T-helper 9 cell (primary cell): ENCODE results near the gene AOAH.
"Not testable (repeated sequence)": the region's sequence is repeated elsewhere in the genome, so short reads cannot be mapped to it uniquely, and the experiment has no call there.

Source experiments
- DNase-seq: peaks from one replicate; pipeline ENCODE4 v3.0.0-alpha.2; 2020

Gene AOAH

GRCh38 chr7:36504216-36504615 lies 220.1 kb downstream of the AOAH start:
- DNase-seq: not testable (repeated sequence)

DNA sequence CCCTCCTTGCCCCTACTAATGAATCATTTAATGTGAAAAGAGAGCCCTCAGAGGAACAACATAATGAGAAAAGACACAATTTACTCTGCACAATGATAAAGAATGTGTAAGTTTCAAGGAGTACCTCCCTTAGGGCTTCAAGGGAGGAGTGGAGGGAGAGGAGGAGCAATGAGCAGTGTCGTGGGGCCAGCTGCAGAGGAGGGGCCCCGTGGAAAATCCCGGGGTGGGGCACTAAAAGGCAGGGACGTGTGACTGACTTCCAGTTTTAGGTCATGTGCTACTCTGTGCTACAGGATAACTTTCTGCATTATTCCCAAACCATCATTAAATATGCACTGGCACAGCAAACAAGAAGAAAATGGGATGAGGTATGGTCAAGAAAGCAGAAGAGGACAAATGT lies 226.5 kb downstream of the AOAH start:
- no peak for DNase-seq

GRCh38 chr7:36497176-36497575 lies 227.1 kb downstream of the AOAH start:
- DNase-seq: not testable (repeated sequence)

DNA sequence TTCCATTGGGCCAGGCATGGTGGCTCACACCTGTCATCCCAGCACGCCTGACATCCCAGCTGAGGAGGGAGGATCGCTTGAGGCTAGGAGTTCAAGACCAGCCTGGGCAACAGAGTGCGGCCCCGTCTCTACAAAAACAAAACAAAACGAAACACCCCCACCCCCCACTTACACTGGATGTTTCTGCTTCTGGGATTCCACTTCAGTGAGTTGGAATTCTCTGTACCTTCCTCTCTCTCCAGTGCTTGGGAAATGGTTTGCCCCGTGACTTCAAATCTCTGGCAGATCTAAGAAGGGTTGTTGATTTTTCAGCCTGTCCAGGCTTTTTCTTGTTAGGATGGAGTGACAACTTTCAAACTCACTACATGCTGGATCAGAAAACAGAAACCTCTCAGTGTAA lies 227.7 kb downstream of the AOAH start:
- no peak for DNase-seq

DNA sequence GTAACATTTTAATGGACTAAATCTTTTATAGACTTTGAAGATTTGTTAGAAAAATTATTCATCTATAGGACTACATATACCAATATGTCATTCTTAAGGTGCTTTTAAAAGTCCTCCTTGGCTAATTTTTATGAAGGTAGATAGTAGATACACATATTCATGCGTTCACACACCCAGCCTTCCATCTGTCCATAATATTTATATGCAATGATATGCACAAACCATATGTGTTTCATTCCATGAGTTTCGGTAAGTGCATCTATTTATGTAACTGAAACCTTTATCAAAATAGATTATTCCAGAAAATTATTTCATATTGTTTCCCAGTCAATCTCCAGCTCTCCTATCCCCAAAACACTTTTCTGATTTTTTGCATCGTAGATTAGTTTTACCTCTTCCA lies 233.0 kb downstream of the AOAH start:
- DNase-seq: no peak

- no peak for DNase-seq
These were observed 233.9 kb downstream of the AOAH start for GRCh38 chr7:36490419-36490830.

- not testable (repeated sequence) for DNase-seq
These were observed 235.6 kb downstream of the AOAH start for GRCh38 chr7:36488672-36489071.

- no peak for DNase-seq
These were observed 236.4 kb downstream of the AOAH start for GRCh38 chr7:36487756-36488336.

- DNase-seq: no peak
These were observed 238.0 kb downstream of the AOAH start for GRCh38 chr7:36486336-36486735.

DNA sequence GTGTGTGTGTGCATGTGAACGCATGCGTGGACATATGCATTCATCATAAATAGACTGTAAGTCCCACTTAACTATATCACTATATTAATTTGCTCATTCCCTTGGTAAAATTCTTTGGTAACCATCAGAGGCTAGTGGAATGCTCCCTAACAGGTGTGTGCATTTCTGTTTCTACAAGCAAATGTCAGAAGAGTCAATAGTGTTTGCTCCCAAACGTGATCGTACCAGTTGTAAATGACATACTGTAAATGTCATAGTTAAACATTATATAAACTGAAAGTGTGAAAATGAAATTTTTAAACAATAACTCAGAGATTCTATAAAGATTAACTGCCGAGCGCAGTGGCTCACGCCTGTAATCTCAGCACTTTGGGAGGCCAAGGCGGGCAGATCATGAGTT lies 240.0 kb downstream of the AOAH start:
- no peak for DNase-seq

DNA sequence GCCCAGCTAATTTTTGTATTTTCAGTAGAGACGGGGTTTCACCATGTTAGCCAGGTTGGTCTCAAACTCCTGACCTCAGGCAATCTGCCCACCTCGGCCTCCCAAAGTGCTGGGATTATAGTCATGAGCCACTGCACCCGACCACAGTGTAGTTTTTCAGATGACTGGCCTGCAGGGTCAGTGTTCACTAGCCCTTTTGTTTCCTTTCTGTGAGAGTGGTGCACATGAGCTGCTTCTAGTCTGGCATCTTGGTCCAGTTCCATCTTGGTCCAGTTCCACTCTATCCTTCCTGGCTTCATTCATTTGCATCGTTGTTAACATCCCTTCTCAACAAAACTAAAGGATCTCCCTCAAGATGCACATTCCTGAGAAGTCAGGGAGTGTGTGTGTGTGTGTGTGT lies 240.4 kb downstream of the AOAH start:
- not testable (repeated sequence) for DNase-seq

DNA sequence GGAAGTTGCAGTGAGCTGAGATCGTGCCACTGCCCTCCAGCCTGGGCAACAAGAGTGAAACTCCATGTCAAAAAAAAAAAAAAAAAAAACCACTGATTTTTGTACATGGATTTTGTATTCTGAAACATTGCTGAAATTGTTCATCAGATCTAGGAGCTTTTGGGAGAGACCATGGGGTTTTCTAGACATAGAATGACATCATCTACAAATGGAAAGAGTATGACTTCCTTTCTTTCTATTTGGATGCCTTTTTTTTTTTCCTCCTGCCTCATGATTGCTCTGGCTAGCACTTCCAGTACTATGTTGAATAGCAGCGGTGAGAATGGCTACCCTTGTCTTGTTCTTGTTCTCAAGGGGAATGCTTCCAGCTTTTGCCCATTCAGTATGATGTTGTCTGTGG lies 245.5 kb downstream of the AOAH start:
- no peak for DNase-seq

DNA sequence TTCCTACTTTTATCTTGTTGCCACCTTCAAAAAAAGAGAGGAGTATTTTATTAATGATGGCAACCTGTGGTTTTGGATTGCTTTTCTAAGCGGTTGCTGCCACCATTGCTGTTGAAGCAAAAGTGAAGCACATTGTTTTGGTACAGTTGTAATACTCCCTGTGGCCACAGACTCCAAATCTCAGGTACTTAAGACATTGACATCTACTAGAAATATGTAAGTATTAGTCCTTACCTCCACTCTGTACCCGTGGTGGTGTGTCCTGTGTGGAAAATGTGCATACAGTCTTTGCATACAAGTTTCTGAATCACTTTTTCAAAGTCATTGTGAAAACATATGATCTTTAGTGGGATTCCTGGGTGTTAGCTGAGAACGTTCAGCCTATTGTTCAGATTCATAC lies 248.9 kb downstream of the AOAH start:
- no peak for DNase-seq

DNA sequence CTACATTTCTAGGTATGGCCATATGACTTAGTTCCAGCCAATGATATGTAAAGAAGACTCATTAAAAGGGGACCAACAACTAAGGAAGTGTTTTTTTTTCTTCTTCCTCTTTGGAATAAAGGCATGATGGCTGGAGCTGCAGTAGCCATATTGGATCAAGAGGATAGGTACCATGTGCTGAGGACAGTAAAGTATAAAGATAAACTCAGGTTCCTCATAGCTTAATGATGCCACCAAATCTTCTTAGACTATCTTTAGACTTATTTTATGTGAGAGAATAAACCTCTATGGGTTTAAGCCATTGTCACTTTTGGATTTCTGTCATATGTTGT lies 249.3 kb downstream of the AOAH start:
- no peak for DNase-seq

GRCh38 chr7:36474283-36475010 lies 249.8 kb downstream of the AOAH start:
- DNase-seq: no peak

DNA sequence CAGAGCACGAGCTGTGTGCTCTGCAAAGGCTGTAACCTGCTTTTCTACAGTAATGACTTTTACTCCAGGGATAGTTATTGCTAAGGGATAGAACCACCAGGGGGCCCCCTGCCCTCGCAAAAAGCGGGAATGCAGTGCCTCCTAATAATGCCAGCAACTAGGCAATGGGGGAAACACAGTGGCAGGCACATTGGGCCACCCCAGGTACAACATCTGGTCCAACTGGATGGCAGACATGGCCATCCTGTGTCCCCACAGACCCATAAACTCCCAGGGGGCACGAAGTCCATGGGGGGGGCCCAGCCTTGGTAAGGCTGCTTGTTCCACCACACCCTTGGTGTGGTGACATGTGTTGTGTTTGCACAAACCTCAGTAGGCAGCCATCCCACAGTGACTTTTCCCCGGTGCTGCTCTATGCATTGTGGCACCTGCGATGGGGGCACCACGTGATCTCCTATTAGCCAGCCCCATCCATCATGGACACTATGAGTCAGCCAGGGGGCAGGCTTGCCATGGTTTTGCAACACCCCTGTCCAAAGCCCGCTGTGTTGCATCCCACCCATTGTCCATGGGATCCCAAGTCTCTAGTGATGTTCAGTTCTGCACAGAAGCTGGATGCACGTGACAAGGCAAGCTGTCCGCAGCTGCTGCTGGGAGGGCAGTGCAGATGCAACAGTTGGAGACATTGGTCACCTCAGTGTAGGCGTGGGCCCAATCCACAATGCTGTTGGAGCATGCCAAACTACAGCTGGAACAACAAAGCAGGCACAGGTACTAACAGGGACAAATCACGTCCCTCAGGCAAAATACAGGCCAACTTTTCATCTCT lies 250.6 kb downstream of the AOAH start:
- no peak for DNase-seq

DNA sequence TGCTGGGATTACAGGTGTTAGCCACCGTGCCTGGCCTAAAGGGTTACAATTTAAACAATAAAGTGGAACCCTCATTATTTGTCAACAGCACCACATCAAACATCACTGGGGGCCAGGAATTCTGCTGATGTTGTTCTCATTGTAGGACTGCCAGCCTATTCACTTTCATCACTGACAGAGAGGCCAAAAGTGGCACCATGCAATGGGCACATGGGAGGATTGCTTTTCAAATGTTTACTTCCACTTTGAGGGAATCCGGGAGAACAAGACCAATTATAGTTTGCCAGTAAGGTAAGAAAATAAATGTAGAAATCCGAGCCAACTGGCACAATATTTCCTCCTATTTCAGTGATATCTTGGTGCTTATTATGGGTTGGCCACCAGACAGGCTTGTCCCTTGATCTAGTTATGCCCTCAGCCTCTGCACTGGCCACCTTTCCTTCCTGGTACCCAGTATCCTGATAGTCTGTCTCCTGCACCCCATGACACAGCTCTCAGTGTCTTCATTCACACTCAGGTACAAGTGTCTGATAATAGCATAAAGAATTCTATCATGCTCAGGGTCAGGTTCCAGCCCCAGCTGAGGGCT lies 252.1 kb downstream of the AOAH start:
- DNase-seq: no peak

GRCh38 chr7:36469236-36469635 lies 255.1 kb downstream of the AOAH start:
- no peak for DNase-seq

GRCh38 chr7:36468370-36469101 lies 255.8 kb downstream of the AOAH start:
- DNase-seq: no peak

DNA sequence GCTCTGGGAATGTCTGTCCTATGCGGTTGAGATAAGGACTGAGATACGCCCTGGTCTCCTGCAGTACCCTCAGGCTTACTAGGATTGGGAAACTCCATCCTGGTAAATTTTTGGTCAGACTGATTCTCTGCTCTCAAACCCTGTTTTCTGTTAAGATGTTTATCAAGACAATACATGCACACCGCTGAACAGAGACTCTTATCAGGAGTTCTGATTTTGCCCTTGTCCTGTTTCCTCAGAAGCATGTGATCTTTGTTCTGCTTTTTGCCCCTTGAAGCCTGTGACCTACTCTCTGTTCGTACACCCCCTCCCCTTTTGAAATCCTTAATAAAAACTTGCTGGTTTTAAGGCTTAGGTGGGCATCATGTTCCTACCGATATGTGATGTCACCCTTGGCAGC lies 258.3 kb downstream of the AOAH start:
- DNase-seq: not testable (repeated sequence)

GRCh38 chr7:36464271-36464670 lies 260.0 kb downstream of the AOAH start:
- no peak for DNase-seq
